ENCODE results near the gene CDIPT.

DNA sequence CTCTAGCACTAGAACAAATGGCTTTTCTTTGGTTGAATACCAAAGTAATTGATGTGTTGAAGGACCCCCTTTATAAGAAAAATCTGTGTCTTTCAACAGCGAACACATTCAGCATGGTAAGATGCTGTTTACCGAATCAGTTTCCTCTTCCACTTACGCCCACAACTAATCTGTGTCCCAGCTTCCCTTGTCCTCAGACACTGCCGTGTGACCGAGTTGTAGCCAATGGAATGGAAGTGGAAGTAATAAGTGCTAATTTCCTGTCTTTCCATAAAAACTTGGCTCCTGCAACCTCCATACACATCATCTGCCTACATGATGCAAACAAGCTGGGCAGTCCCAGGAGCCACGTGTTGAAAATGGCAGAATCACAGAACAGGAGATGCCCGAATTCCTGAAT is 10.4 kb downstream of the CDIPT start:
- TF ChIP-seq, protein P1, sequence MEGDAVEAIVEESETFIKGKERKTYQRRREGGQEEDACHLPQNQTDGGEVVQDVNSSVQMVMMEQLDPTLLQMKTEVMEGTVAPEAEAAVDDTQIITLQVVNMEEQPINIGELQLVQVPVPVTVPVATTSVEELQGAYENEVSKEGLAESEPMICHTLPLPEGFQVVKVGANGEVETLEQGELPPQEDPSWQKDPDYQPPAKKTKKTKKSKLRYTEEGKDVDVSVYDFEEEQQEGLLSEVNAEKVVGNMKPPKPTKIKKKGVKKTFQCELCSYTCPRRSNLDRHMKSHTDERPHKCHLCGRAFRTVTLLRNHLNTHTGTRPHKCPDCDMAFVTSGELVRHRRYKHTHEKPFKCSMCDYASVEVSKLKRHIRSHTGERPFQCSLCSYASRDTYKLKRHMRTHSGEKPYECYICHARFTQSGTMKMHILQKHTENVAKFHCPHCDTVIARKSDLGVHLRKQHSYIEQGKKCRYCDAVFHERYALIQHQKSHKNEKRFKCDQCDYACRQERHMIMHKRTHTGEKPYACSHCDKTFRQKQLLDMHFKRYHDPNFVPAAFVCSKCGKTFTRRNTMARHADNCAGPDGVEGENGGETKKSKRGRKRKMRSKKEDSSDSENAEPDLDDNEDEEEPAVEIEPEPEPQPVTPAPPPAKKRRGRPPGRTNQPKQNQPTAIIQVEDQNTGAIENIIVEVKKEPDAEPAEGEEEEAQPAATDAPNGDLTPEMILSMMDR (IDR thresholded peaks at IDR 0.05): no peak
- TF ChIP-seq POLR2A (IDR thresholded peaks at IDR 0.05): no peak
